HG02798 (cell line): ENCODE measurements around the gene TBCD.
"Not testable (repeated sequence)": the region's sequence is repeated elsewhere in the genome, so short reads cannot be mapped to it uniquely, and the experiment has no call there.

ENCODE experiments used
- ATAC-seq: cut with Tn5 transposase; IDR thresholded peaks from one replicate; pipeline ENCODE4 v1.9.1; 2021; ENCODE audit warnings: mild to moderate bottlenecking; ENCODE audit not compliant: unreplicated experiment, poor library complexity

Gene TBCD

GRCh38 chr17:82942166-82943130 lies 190.6 kb downstream of the TBCD start:
- ATAC-seq = no peak

DNA sequence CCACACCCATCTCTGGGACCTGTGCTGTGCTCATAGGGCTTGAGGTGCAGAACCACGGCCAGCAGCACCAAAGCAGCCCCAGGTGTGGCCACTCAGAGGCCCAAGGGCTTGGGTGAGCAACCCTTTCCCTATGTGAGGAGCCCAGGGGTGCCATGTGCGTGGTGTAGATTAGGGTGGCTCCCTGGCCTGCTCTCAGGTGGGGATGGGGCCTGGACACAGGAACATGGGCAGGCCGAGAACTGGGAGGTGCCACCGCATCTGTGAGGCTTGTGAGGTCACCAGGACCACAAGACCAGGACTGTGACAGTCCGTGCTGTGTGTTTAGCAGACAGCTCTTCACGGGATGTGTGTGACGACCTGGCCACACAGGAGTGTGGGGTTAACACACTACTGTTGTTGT lies 191.5 kb downstream of the TBCD start:
- no peak for ATAC-seq

GRCh38 chr17:82943751-82944150 lies 191.9 kb downstream of the TBCD start:
- no peak for ATAC-seq

GRCh38 chr17:82944990-82945389 lies 193.1 kb downstream of the TBCD start:
- no peak for ATAC-seq

- no peak for ATAC-seq
Observed at GRCh38 chr17:82946081-82946480, 194.2 kb downstream of the TBCD start.

DNA sequence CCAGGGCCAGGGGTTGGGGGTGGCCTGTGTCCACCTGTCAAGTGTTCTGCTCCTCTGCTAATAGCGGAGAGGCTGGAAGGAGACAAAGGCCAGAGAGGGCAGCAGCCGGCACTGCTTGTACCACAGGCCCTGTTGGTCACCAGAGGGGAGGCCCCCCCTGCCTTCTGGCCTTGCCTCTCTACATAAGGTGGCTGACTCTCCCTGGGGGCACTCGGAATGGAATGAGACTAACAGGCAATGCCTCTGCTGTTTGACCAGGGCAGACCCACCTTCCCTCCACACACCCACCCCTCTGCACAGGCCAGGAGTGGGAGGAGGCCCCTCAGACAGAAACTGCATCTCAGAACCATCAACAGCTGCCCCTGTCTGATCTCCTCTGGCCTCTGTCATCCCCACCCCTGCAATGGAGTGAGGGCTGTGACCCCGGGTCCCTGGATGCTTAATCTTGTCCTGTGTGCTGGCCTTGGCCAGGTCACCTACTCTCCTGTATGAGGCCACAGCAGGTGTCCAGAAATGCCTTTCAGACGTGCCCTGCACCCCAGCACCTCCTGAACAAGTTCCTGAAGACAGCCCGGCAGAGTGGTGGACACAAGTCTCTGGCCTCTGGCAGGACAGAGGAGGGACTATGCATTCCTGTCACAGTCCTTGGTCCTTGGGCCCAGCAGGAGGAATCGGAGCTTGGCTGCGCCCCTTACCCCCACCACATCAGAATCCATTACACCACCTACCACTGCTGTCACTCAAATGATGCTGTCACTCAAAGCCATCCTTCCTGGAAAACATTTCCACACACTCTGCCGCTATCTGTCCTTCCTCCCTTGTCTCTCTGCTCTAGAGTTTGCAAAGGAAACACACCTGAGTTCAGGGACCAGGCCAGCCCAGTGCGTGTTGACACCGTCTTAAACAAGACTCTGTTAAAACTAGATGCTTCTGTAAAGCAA lies 195.5 kb downstream of the TBCD start:
- no peak for ATAC-seq

DNA sequence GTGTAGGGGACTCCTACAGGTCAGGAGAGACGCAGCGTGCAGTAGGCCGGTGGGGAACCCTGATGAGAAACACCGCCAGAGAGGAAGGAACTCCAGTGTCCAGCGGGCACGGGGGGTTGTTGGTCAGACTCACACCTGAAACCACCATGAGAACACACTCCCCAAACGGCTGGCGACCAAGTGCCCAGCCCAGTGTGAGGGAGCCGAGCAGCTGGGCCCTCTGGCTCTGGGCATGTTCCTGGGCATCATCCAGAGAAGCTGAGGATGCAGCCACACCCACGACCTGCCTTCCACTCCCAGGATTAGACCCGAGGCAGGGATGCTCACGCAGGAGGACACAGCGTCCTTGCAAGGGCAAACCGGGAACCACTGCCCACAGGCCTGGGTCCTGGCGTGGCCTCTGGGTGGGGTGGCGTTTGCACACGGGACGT lies 196.2 kb downstream of the TBCD start:
- no peak for ATAC-seq

DNA sequence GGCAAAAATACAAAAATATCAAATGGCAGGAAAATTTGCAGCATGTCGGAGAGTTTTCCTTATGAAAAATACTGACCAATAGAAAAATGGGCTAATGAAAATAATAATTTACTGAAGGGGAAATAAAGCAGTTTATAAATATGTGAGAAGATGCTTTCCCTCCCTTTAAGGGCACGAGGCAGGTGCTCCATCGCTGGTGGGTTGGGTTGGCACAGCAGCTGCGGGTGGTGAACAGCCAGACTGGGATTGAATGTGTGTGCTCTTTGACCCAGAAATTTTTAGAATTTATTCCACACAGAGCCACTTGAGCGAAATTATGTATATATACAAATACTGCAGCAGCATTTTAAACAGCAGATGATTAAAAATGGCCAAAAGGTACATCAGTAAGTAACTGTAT lies 197.1 kb downstream of the TBCD start:
- ATAC-seq = no peak

DNA sequence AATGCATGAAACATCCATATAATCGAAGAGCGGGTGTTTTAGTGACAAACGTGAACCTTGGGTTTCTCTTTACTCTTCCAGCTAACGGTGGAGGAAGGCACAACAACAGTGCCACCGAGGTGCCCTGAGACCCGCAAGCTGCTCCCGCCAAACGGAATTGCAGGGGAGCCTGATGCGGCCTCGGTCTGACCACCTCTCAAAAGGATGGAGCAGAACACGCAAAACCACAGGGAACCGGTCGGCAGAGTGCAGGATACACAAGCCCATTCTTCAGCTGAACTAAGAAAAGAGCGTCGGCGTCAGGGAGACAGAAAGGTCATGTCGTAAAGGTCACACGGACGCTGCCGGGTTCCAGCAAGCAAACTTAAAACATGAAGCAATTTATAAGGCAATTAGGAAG lies 197.5 kb downstream of the TBCD start:
- ATAC-seq = no peak

GRCh38 chr17:82949984-82950383 lies 198.1 kb downstream of the TBCD start:
- ATAC-seq = no peak

DNA sequence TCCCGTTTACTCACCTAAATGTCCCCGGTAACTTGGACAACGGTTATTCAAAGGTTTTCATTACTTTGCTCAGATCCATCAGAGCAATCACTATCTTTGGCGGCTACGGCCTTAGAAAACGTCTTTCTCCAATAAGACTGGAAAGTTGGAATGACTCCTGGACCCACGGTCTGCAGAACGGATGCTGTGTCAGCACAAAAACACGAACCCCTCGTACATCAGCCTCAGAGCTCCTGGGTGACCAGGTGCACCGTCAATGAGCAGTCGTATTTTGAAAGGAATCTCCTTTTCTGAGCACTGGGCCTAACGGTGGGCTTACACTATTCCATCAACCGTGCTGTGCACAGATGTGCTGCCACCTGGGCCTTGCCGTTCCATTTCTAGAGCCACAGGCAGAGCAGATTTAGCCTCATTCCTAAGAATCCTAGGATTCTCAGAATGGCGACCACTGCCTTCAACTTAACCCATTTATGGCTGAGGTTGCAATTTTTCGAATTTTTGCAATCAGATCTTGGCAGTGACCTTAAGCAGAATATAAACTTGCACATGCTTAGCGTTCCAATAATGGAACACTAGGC lies 198.7 kb downstream of the TBCD start:
- no peak for ATAC-seq

DNA sequence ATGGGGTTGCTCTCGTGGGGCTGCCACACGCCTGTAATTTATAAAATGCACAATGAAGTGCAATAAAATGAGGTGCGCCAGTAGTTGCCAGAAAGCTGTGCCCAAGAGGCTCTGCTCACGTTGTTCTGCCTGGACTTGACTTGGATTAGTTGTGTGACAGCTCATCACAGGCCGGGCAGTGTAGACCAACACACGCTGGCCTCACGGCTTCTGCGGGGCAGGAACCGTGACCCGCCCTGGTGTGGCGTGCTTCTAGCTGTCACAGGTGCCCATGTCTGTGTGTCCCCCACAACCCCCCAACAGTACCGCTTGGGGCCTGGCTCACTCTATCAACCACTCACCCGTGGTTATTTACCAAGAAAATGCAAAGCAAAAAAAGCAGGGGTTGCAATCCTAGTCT lies 200.2 kb downstream of the TBCD start:
- no peak for ATAC-seq

- not testable (repeated sequence) for ATAC-seq
Observed at GRCh38 chr17:82955106-82955505, 203.2 kb downstream of the TBCD start.

GRCh38 chr17:82955627-82956026 lies 203.8 kb downstream of the TBCD start:
- not testable (repeated sequence) for ATAC-seq

DNA sequence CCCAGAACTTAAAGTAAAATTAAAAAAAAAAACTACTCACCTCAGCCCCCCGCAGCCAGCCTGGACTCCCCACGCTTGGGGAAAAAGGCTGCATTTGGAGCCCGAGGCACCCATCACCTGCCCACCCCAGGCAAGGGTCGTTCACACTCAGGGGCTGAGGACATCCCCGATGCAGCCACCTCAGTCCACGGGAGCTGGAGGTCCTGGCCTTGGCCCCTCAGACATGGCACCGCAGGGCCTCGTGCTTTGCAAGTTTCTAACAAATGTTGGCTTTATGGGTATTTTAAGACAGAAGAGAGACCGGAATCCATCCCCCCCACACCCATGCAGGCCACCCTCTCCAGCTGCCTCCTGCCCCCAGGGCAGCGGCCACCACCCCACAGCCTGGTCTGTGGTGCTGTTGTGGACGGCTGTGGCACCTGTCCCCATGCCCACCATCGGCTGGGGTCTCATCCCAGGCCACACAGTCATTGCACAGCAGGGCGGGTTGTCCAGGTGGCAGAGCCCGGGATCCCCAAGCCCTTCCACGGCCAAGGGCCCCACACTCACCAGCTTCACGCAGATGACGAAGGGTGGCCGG lies 204.4 kb downstream of the TBCD start:
- no peak for ATAC-seq

- ATAC-seq = no peak
Observed at GRCh38 chr17:82956726-82957468, 205.0 kb downstream of the TBCD start.

- ATAC-seq = no peak
Observed at GRCh38 chr17:82957469-82957795, 205.6 kb downstream of the TBCD start.

GRCh38 chr17:82957961-82958561 lies 206.2 kb downstream of the TBCD start:
- no peak for ATAC-seq

- ATAC-seq = no peak
Observed at GRCh38 chr17:82959242-82959930, 207.5 kb downstream of the TBCD start.
